Endothelial cell (in vitro differentiated cells): ENCODE data around the gene MCOLN1. TPM values are rescaled to one million over a fixed set of nuclear protein-coding genes. Genes with fewer than 3 reads are reported as not detected.
A peak's percentile ranks its signal among the peaks of the same experiment; 100 is the strongest.

Source experiments
- DNase-seq: peaks from one replicate; pipeline ENCODE4 v3.0.0; 2021; ENCODE audit warnings: low spot score
- H3K27ac Mint-ChIP-seq: one replicate; pipeline ENCODE4 v1.8.0; 2021; ENCODE audit warnings: mixed read lengths, inconsistent platforms; ENCODE audit not compliant: unreplicated experiment
- H3K27me3 Mint-ChIP-seq: one replicate; pipeline ENCODE4 v1.8.0; 2021; ENCODE audit warnings: mild to moderate bottlenecking, moderate library complexity, mixed read lengths, inconsistent platforms; ENCODE audit not compliant: unreplicated experiment
- H3K36me3 Mint-ChIP-seq: one replicate; pipeline ENCODE4 v1.8.0; 2021; ENCODE audit warnings: mild to moderate bottlenecking, low read depth, mixed read lengths, inconsistent platforms; ENCODE audit not compliant: unreplicated experiment
- H3K4me1 Mint-ChIP-seq: one replicate; pipeline ENCODE4 v1.8.0; 2021; ENCODE audit warnings: mild to moderate bottlenecking, mixed read lengths, inconsistent platforms; ENCODE audit not compliant: unreplicated experiment
- H3K4me3 Mint-ChIP-seq: one replicate; pipeline ENCODE4 v1.8.0; 2021; ENCODE audit warnings: mild to moderate bottlenecking, mixed read lengths, inconsistent platforms; ENCODE audit not compliant: unreplicated experiment
- H3K9me3 Mint-ChIP-seq: one replicate; pipeline ENCODE4 v1.8.0; 2021; ENCODE audit warnings: mixed read lengths, inconsistent platforms; ENCODE audit not compliant: unreplicated experiment
- total RNA-seq: library from RNA; stranded (reverse); fragmentation: NEBNext Ultra II Directional; extraction: Animal tissue kit (Norgen Biotek cat#: 25700); gene quantifications from one replicate; pipeline ENCODE4 v1.2.1, GENCODE V29; 2021; ENCODE audit not compliant: unreplicated experiment
- TF ChIP-seq, protein P1 (sequence below): fragments of 200-600 bp; sonication (generic); IDR thresholded peaks from one replicate; pipeline ENCODE4 v1.5.0; 2021; ENCODE audit warnings: antibody characterized with exemption; ENCODE audit not compliant: unreplicated experiment

MCOLN1 gene
- total RNA-seq, 1 donor from 2014 or later: 24.2 TPM

- peaks cover 7% of the 10 kb centered on the region for H3K27me3 Mint-ChIP-seq
- TF ChIP-seq, protein P1, sequence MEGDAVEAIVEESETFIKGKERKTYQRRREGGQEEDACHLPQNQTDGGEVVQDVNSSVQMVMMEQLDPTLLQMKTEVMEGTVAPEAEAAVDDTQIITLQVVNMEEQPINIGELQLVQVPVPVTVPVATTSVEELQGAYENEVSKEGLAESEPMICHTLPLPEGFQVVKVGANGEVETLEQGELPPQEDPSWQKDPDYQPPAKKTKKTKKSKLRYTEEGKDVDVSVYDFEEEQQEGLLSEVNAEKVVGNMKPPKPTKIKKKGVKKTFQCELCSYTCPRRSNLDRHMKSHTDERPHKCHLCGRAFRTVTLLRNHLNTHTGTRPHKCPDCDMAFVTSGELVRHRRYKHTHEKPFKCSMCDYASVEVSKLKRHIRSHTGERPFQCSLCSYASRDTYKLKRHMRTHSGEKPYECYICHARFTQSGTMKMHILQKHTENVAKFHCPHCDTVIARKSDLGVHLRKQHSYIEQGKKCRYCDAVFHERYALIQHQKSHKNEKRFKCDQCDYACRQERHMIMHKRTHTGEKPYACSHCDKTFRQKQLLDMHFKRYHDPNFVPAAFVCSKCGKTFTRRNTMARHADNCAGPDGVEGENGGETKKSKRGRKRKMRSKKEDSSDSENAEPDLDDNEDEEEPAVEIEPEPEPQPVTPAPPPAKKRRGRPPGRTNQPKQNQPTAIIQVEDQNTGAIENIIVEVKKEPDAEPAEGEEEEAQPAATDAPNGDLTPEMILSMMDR: no peak
- peaks cover 23% of the 10 kb centered on the region for H3K36me3 Mint-ChIP-seq
- H3K27ac Mint-ChIP-seq: no peak overlapping the region
- no peak for DNase-seq
- peaks cover 4% of the 10 kb centered on the region for H3K4me1 Mint-ChIP-seq
- H3K4me3 Mint-ChIP-seq: peak overlapping the region; percentile 88
- no peaks in the 10 kb centered on the region for H3K9me3 Mint-ChIP-seq
Measured at GRCh38 chr19:7533281-7533885, 11.0 kb downstream of the MCOLN1 start.

DNA sequence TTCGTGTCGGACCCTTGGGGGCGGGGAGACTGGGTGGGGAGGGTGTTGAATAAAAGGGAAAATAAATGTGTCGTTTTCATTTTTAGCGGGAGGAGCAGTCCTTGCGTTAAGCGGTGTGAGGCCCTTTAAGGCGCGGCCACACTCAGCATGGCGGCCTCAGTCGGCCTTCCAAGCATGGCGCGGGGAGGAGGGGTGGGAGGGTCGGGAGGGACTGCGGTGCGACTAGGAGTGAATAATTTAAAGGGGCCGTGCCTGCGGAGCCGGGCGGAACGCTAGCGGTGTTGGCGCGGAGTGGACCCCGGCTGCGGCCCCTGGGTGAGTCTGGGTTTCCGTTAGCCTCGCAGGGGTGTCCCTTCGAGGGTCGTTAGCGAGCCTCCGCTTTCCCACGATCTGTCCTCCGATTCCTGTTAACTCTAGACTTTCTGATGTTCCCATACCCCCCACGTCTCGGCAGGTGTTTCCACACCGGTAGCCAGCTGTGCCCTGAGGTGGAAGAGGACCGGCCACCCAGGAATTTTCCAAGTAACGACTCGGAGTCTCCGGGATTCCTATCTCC lies 11.6 kb downstream of the MCOLN1 start:
- DNase-seq: peak; percentile 69
- no peaks in the 10 kb centered on the region for H3K9me3 Mint-ChIP-seq
- H3K27me3 Mint-ChIP-seq: peaks cover 4% of the 10 kb centered on the region
- peaks cover 4% of the 10 kb centered on the region for H3K4me1 Mint-ChIP-seq
- TF ChIP-seq, protein P1: no peak
- peak overlapping the region; percentile 88 for H3K27ac Mint-ChIP-seq
- H3K36me3 Mint-ChIP-seq: peaks cover 28% of the 10 kb centered on the region
- H3K4me3 Mint-ChIP-seq: peak overlapping the region; percentile 97

GRCh38 chr19:7534531-7535046 lies 12.2 kb downstream of the MCOLN1 start:
- TF ChIP-seq, protein P1: no peak
- DNase-seq: peak; percentile 59
- H3K9me3 Mint-ChIP-seq: no peaks in the 10 kb centered on the region
- H3K27me3 Mint-ChIP-seq: peaks cover 4% of the 10 kb centered on the region
- H3K4me1 Mint-ChIP-seq: peaks cover 4% of the 10 kb centered on the region
- peak overlapping the region; percentile 88 for H3K27ac Mint-ChIP-seq
- H3K4me3 Mint-ChIP-seq: peak overlapping the region; percentile 97
- peaks cover 27% of the 10 kb centered on the region for H3K36me3 Mint-ChIP-seq

GRCh38 chr19:7535047-7535997 lies 12.9 kb downstream of the MCOLN1 start, which contains the start of gene PNPLA6:
TSS of gene PNPLA6 (plus strand) at chr19:7535717. CDS start at chr19:7535789, 72 bp downstream.
- Mint-ChIP-seq H3K4me3 (peak within 1 kb of the TSS; percentile 97), H3K4me1 (peaks cover 4% of the 10 kb centered on the region), H3K9me3 (no peaks in the 10 kb centered on the region), H3K36me3 (peaks cover 24% of the 10 kb centered on the region), H3K27me3 (peaks cover 6% of the 10 kb centered on the region), H3K27ac (peak within 1 kb of the TSS; percentile 88)
- peak; percentile 96 for DNase-seq
- TF ChIP-seq, protein P1: no peak
